Caco-2 (cell line): ENCODE measurements around the gene SARS1. TPM values are rescaled to one million over a fixed set of nuclear protein-coding genes. Genes with fewer than 3 reads are reported as not detected.

Experiments
- BruUV-seq: library from RNA; stranded (reverse); fragments of 400-500 nt; replicated peaks from 2 replicates; lab custom pipeline; 2021; lab: Mats Ljungman, UMichigan
- CTCF ChIA-PET: fragments of 300-600 bp; sonication (Branson Sonifier 250); formaldehyde crosslinking; loops from one replicate; lab custom pipeline; 2022; ENCODE audit warnings: antibody characterized with exemption; lab: Charles Lee
- POLR2A ChIA-PET: fragments of 300-600 bp; sonication (Branson Sonifier 250); formaldehyde crosslinking; loops from one replicate; lab custom pipeline; 2022; ENCODE audit warnings: antibody characterized with exemption; lab: Charles Lee
- DNase-seq, 2 experiments: peaks; one replicate each; pipeline versions ENCODE4 v3.0.0 to v3.0.0-alpha.2; 2020 to 2022
- H3K27me3 ChIP-seq: replicated peaks from 2 replicates; pipeline ENCODE4 v1.6.0; 2011; ENCODE audit warnings: low read length; ENCODE audit not compliant: control insufficient read depth, insufficient read depth
- H3K36me3 ChIP-seq: 2 replicates; pipeline ENCODE4 v1.5.1; 2011; ENCODE audit warnings: low read length; ENCODE audit not compliant: control insufficient read depth, insufficient read depth
- H3K4me1 ChIP-seq: fragments of 250-450 bp; sonication (Bioruptor Pico); 2 replicates; pipeline ENCODE4 v1.5.1; 2020; ENCODE audit warnings: mild to moderate bottlenecking
- H3K4me3 ChIP-seq: 2 replicates; pipeline ENCODE4 v1.5.1; 2011; ENCODE audit warnings: low read depth, mild to moderate bottlenecking, control low read depth, low read length
- H3K9me3 ChIP-seq: fragments of 250-450 bp; sonication (Bioruptor Pico); 2 replicates; pipeline ENCODE4 v1.5.1; 2020; ENCODE audit warnings: mild to moderate bottlenecking, moderate library complexity
- H3K27ac Mint-ChIP-seq: one replicate; pipeline ENCODE4 v1.8.0; 2022; ENCODE audit warnings: mixed read lengths; ENCODE audit not compliant: unreplicated experiment
- H3K27me3 Mint-ChIP-seq: one replicate; pipeline ENCODE4 v1.8.0; 2022; ENCODE audit warnings: mixed read lengths; ENCODE audit not compliant: insufficient read depth, unreplicated experiment
- H3K36me3 Mint-ChIP-seq: one replicate; pipeline ENCODE4 v1.8.0; 2022; ENCODE audit warnings: mild to moderate bottlenecking, mixed read lengths; ENCODE audit not compliant: insufficient read depth, unreplicated experiment
- H3K4me1 Mint-ChIP-seq: one replicate; pipeline ENCODE4 v1.8.0; 2022; ENCODE audit warnings: low read depth, mixed read lengths; ENCODE audit not compliant: unreplicated experiment
- H3K4me3 Mint-ChIP-seq: one replicate; pipeline ENCODE4 v1.8.0; 2022; ENCODE audit warnings: mild to moderate bottlenecking, moderate library complexity, mixed read lengths; ENCODE audit not compliant: unreplicated experiment
- H3K9me3 Mint-ChIP-seq: one replicate; pipeline ENCODE4 v1.8.0; 2022; ENCODE audit warnings: mixed read lengths; ENCODE audit not compliant: unreplicated experiment
- intact Hi-C: fragments of 100-400 bp; cut with micrococcal nuclease; formaldehyde crosslinking; loops from one replicate; pipeline ENCODE4 v1.10.0; 2022; ENCODE audit not compliant: unreplicated experiment
- total RNA-seq: library from RNA; stranded (reverse); gene quantifications from 2 replicates; pipeline ENCODE4 v1.2.3, GENCODE V29; 2022
- TF ChIP-seq, protein P1 (sequence below), 2 experiments: fragments of 200-600 bp in 1 of 2; IDR thresholded peaks; 1 replicate in 1 of 2; 2 replicates in 1 of 2; pipeline versions ENCODE4 v1.5.1 to v1.8.0; 2011 to 2022; ENCODE audit warnings: antibody characterized with exemption in 1 of 2, control low read depth in 1 of 2, inconsistent platforms in 1 of 2, low read depth in 1 of 2, low read length in 1 of 2, mild to moderate bottlenecking in 1 of 2, moderate library complexity in 1 of 2; ENCODE audit not compliant: insufficient read depth in 1 of 2, severe bottlenecking in 1 of 2, unreplicated experiment in 1 of 2

The SARS1 gene
- total RNA-seq, 1 experiment from 2014 or later, result 225 TPM

DNA sequence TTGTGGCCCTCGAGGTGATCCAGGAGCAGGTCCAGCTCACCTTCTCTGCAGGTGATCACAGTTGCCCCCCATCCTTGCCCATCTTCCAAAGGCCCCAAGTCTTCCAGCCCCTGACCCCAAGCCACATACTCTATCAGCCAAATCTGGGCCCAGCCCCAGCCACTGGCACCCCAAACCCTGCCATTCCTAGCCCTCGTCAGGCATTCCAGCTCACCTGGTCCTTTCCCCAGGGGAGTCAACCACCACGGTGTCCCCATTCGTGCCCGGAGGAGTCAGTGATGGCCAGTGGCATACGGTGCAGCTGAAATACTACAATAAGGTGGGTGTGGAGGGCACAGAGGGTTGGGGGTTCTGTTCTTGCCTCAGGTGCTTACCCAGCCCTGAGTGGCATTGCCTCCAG lies 47.9 kb downstream of the SARS1 start:
- ChIA-PET CTCF (no interaction called here), POLR2A (no interaction called here)
- Mint-ChIP-seq H3K36me3 (no peaks in the 10 kb centered on the region), H3K9me3 (no peaks in the 10 kb centered on the region), H3K27me3 (no peaks in the 10 kb centered on the region), H3K27ac (no peak overlapping the region), H3K4me3 (no peak overlapping the region), H3K4me1 (no peaks in the 10 kb centered on the region)
- Histone ChIP-seq H3K4me3 (no peak overlapping the region), H3K9me3 (no peaks in the 10 kb centered on the region), H3K27me3 (no peaks in the 10 kb centered on the region), H3K4me1 (no peaks in the 10 kb centered on the region), H3K36me3 (no peaks in the 10 kb centered on the region)
- DNase-seq, result no peak
- intact Hi-C loops, result loop anchor here (5.0 to 10.0 kb wide), 2 partner anchors 167 to 271 kb away; partner anchors contain the start of gene TMEM167B
- no TSS peak for BruUV-seq
- TF ChIP-seq, protein P1, sequence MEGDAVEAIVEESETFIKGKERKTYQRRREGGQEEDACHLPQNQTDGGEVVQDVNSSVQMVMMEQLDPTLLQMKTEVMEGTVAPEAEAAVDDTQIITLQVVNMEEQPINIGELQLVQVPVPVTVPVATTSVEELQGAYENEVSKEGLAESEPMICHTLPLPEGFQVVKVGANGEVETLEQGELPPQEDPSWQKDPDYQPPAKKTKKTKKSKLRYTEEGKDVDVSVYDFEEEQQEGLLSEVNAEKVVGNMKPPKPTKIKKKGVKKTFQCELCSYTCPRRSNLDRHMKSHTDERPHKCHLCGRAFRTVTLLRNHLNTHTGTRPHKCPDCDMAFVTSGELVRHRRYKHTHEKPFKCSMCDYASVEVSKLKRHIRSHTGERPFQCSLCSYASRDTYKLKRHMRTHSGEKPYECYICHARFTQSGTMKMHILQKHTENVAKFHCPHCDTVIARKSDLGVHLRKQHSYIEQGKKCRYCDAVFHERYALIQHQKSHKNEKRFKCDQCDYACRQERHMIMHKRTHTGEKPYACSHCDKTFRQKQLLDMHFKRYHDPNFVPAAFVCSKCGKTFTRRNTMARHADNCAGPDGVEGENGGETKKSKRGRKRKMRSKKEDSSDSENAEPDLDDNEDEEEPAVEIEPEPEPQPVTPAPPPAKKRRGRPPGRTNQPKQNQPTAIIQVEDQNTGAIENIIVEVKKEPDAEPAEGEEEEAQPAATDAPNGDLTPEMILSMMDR (IDR thresholded peaks at IDR 0.05; ENCODE audit: insufficient read depth in 1 of 2, low read depth in 1 of 2, low read length in 1 of 2, severe bottlenecking in 1 of 2, unreplicated experiment in 1 of 2), result no peak

DNA sequence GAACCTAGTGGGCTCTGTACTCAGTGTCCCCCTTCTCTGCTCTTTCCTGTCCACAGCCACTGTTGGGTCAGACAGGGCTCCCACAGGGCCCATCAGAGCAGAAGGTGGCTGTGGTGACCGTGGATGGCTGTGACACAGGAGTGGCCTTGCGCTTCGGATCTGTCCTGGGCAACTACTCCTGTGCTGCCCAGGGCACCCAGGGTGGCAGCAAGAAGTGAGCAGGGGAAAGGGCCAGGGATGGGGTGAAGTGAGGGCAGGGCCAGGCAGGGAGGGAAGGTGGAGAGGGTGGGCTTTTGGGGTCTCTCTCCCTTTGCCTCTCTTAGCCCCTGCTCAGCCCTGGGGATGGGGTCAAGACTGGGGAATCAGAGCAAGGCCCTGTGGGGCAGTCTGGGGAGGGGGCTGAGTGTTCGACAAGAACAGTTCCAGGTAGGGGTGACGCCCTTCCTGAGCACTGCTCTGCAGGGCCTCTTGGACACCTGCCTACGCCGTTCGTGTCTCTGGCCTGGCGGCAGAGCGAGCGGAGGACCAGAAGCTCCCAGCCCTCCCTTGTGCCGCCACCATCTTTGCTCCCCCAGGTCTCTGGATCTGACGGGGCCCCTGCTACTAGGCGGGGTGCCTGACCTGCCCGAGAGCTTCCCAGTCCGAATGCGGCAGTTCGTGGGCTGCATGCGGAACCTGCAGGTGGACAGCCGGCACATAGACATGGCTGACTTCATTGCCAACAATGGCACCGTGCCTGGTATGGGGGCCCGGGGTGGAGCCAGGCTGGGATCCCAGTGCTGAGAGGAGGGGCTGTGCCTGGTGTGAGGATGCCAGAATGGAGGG lies 48.7 kb downstream of the SARS1 start:
- H3K36me3 ChIP-seq, result no peaks in the 10 kb centered on the region
- no TSS peak for BruUV-seq

DNA sequence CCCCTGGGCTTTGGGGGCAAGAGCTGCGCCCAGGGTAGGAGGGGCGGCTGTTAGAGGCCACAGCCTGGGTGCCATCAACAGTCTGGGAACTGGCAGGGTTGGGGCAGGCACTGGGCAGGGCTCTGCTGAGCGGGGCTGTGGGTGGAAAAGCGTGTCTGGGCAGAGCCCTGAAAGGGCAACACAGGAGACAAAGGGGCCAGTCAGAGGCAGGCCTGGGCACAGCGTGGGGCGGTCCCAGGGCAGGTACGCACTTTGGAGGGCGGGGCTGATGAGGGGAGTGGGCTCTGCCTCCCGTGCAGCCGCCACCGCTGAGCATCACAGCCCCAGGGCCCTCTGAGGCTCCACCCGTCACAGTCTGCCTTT lies 49.5 kb downstream of the SARS1 start:
- CTCF ChIA-PET, result interaction anchor here (0.6 kb wide), 1 partner anchor 220 kb away, joined by 3 read pairs; the partner anchor contains the start of gene ATXN7L2
- Mint-ChIP-seq H3K4me3 (no peak overlapping the region), H3K9me3 (no peaks in the 10 kb centered on the region), H3K4me1 (no peaks in the 10 kb centered on the region), H3K36me3 (no peaks in the 10 kb centered on the region), H3K27ac (no peak overlapping the region), H3K27me3 (no peaks in the 10 kb centered on the region)
- no TSS peak for BruUV-seq
- TF ChIP-seq, protein P1 (IDR thresholded peaks at IDR 0.05; ENCODE audit: insufficient read depth in 1 of 2, low read depth in 1 of 2, low read length in 1 of 2, severe bottlenecking in 1 of 2, unreplicated experiment in 1 of 2), result no peak
- intact Hi-C loops, result loop anchor here (1.0 to 10.0 kb wide), 5 partner anchors 12 to 269 kb away; partner anchors contain the start of gene TMEM167B
- H3K4me3 ChIP-seq, result no peak overlapping the region
- H3K9me3 ChIP-seq, result no peaks in the 10 kb centered on the region
- POLR2A ChIA-PET, result no interaction called here
- H3K4me1 ChIP-seq, result no peaks in the 10 kb centered on the region
- no peak for DNase-seq
- H3K27me3 ChIP-seq, result no peaks in the 10 kb centered on the region
- H3K36me3 ChIP-seq, result no peaks in the 10 kb centered on the region

More for the DNA sequence above, 48.7 kb downstream of the SARS1 start:
- no peaks in the 10 kb centered on the region for H3K9me3 Mint-ChIP-seq
- H3K4me3 Mint-ChIP-seq, result no peak overlapping the region
- no peaks in the 10 kb centered on the region for H3K4me1 Mint-ChIP-seq
- TF ChIP-seq, protein P1 (IDR thresholded peaks at IDR 0.05; ENCODE audit: insufficient read depth in 1 of 2, low read depth in 1 of 2, low read length in 1 of 2, severe bottlenecking in 1 of 2, unreplicated experiment in 1 of 2), result no peak
- CTCF ChIA-PET, result no interaction called here
- intact Hi-C loops, result loop anchor here (1.0 to 10.0 kb wide), 5 partner anchors 13 to 270 kb away; partner anchors contain the start of gene TMEM167B
- Histone ChIP-seq H3K4me1 (no peaks in the 10 kb centered on the region), H3K4me3 (no peak overlapping the region), H3K9me3 (no peaks in the 10 kb centered on the region), H3K27me3 (no peaks in the 10 kb centered on the region)
- POLR2A ChIA-PET, result no interaction called here
- no peaks in the 10 kb centered on the region for H3K27me3 Mint-ChIP-seq
- no peak overlapping the region for H3K27ac Mint-ChIP-seq
- no peak for DNase-seq
- H3K36me3 Mint-ChIP-seq, result no peaks in the 10 kb centered on the region
